ENCODE results near the gene CDH18.

The CDH18 gene

DNA sequence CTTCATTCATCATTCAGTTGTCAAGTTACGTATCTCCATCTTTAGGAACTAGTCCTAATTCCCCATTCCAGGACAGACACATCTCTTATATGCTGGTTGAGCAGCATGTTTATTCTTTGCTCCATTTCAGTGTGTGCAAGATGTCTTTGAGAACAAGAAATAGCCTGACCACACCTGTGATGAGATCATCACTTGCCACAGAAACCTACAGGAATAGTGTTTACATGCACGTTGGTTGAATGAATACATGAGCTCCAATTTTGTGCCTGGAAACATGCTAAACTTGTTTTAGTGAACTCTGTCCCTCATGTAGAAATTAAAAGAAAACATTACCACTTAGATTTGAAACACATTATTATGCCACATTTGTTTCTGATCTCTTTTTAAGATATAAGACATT, 489.1 kb downstream of the CDH18 start:
- peak in 1 of 2 experiments; percentile 7 for DNase-seq (ENCODE audit: low read depth in 1 of 2, low spot score in 1 of 2)
- no peak for TF ChIP-seq JUND (IDR thresholded peaks at IDR 0.05; ENCODE audit: low read depth)

DNA sequence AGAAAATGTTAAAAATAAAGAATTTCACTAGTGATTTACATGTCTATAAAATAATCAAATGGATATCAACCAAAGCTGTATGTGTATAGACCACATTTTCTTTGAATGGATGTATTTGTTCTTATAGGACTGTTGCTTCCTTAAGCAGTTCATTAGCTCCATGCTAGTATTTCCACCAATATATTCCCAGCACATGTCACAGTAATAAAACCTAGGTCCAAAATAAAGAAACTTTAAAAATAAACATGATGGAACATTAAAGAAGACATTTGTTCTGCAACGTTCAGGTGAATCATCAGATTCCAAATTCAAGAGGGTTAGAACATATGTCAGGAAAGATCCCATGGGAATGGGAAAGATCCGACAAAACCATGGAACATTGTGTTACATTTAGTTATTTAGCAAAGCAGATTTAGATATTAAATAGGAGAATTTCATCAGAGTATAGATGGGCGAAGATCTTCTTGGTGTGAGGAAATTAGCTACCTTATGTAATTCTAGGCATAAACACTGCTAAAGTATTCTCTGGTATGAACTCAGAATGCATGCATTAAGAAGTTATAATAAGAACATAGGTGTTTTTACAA, 490.7 kb downstream of the CDH18 start:
- in situ Hi-C loops (cut with HindIII; ENCODE audit: low pct_unique_long_range_greater_than_20kb, low sequenced_read_pairs): no loop called here
- DNase-seq (ENCODE audit: low read depth in 1 of 2, low spot score in 1 of 2): no peak
- no peak for TF ChIP-seq JUND (IDR thresholded peaks at IDR 0.05; ENCODE audit: low read depth)

More for the DNA sequence above, 489.1 kb downstream of the CDH18 start:
- in situ Hi-C loops (cut with HindIII; ENCODE audit: low pct_unique_long_range_greater_than_20kb, low sequenced_read_pairs): no loop called here

DNA sequence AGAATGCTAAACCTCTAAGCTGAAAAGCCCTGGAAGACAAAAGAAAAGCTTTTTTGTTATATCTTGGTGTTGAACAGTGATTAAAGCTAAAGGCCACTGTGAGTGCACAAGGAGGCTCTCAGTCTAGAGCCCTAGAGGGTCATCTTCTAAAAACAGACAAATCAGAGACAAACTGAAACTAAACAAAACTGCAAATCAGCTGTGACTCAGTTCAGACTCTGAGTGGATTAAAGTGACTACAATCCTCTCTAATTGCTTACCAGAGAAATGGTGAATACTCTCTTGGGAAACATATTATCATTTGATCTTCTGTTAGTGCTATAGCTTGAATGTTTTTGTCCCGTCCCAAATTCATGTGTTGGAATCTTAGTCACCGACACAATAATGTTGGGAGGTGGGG, 491.9 kb downstream of the CDH18 start:
- DNase-seq (ENCODE audit: low read depth in 1 of 2, low spot score in 1 of 2): no peak
- in situ Hi-C loops (cut with HindIII; ENCODE audit: low pct_unique_long_range_greater_than_20kb, low sequenced_read_pairs): no loop called here
- TF ChIP-seq JUND (IDR thresholded peaks at IDR 0.05; ENCODE audit: low read depth): no peak

DNA sequence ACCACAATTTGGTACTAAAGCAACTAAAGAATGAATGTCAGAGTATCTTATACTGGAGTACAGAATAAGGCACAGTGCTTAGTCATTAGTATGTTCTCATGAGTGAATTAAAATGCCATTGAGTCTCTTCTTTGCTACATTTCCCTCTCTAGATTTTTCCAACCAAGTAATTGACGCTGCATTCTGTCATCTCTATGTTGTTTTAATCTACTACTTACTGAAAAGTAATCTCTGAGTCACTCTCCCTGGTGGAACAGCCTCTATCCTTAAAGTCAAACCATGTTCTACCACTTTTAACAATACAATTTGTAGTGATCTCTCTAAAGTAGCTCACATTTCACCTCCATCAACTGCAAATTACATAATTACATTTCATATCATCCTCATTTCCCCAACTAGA, 495.1 kb downstream of the CDH18 start:
- in situ Hi-C loops (cut with HindIII; ENCODE audit: low pct_unique_long_range_greater_than_20kb, low sequenced_read_pairs): no loop called here
- TF ChIP-seq JUND (IDR thresholded peaks at IDR 0.05; ENCODE audit: low read depth): no peak
- DNase-seq (ENCODE audit: low read depth in 1 of 2, low spot score in 1 of 2): no peak

DNA sequence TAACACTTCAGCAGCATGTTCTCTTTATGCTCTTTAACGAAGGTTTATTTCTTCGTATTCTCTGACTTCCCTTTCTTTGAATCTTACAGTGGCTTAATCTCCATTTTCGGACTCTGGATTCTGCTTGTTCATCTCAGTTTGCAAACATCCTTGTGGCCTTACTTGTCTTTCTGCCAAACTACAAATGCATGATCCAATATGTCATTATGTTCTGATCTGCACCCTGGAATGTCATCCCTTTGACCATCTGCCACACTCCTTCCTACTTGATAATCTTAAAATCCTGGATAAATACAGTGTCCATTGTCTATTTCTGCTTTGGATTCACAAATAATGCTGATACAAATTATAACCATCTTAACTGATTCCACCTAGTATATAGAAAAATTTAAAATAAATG, 499.2 kb downstream of the CDH18 start:
- DNase-seq (ENCODE audit: low read depth in 1 of 2, low spot score in 1 of 2): peak in 1 of 2 experiments; percentile 25
- TF ChIP-seq JUND (IDR thresholded peaks at IDR 0.05; ENCODE audit: low read depth): no peak
- in situ Hi-C loops (cut with HindIII; ENCODE audit: low pct_unique_long_range_greater_than_20kb, low sequenced_read_pairs): no loop called here

DNA sequence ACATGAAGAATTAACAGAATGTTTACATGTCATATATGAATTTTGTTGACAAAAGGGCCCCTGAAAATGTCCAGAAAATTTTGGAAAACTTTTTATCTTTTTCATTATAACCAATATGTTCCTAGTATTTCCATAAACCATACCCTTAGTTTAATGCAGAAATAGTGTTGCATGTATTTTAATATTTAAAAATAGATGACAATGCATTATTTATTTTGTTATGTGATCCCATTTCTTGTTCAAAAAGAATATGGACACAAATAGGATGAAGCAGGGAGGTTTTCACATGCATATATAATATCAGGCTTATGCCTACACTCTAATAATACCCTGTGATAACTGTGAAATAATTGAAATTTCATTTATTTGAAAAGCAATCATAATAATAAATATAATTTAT, 500.5 kb downstream of the CDH18 start:
- in situ Hi-C loops (cut with HindIII; ENCODE audit: low pct_unique_long_range_greater_than_20kb, low sequenced_read_pairs): no loop called here
- DNase-seq (ENCODE audit: low read depth in 1 of 2, low spot score in 1 of 2): no peak
- no peak for TF ChIP-seq JUND (IDR thresholded peaks at IDR 0.05; ENCODE audit: low read depth)

DNA sequence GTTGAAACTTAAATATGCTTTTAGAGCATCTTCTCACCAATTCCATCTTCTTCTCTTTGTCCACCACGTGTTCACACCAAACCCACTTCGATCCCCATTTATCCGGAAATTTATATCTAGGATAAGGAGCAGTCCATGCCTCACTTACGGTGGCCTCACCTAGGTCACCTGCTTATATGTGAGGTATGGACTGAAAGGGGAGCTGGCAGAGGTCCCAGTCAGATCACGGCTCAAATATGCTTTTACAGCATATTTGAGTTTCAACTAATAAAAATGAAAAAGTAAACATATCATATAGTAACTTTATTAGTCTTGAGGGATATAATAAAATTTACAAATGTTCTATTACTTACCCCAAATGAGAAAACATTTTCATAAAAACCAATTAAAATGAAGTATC, 508.4 kb downstream of the CDH18 start:
- in situ Hi-C loops (cut with HindIII; ENCODE audit: low pct_unique_long_range_greater_than_20kb, low sequenced_read_pairs): no loop called here
- no peak for DNase-seq (ENCODE audit: low read depth in 1 of 2, low spot score in 1 of 2)
- no peak for TF ChIP-seq JUND (IDR thresholded peaks at IDR 0.05; ENCODE audit: low read depth)

DNA sequence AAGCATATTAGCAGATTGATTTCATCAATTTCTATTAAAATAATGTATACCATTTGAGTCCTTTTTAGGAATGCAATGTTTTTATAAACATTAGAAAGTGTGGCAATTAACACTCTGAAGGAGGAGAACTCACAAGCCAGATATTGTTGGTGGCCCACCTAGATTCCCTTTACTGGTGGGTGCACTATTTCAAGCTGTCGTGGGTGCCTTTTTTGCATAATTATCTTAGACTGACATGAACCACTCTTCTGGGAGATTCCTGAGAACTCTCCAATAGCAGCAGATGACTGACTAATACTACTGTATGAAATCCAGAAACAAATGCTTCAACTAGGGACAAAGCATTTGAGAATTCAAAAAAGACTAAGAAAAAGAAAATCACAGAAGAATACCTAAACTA, 526.0 kb downstream of the CDH18 start:
- no peak for DNase-seq (ENCODE audit: low read depth in 1 of 2, low spot score in 1 of 2)
- in situ Hi-C loops (cut with HindIII; ENCODE audit: low pct_unique_long_range_greater_than_20kb, low sequenced_read_pairs): no loop called here
- TF ChIP-seq JUND (IDR thresholded peaks at IDR 0.05; ENCODE audit: low read depth): no peak

DNA sequence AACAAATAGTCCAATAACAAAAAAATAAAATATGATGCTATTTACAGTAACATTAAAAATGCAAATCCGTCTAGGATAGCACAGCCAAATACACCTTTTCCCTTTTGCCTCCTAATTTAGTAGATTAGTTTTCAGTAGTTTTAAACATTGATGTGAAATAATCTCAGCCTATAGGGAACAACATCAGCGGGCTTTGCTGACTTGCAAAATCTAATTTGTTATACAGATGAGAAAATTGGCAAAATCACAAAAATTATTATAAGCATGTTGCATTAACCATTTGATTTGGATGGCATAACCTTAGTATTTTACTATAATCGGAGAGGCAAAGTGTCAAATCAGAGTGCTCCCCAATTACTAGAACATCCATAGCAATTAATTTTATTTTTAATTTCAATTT, 563.5 kb downstream of the CDH18 start:
- no peak for TF ChIP-seq JUND (IDR thresholded peaks at IDR 0.05; ENCODE audit: low read depth)
- in situ Hi-C loops (cut with HindIII; ENCODE audit: low pct_unique_long_range_greater_than_20kb, low sequenced_read_pairs): no loop called here
- DNase-seq (ENCODE audit: low read depth in 1 of 2, low spot score in 1 of 2): no peak
